Muscle of arm (tissue), 14 donors: ENCODE measurements around the gene CD109. TPM values are rescaled to one million over a fixed set of nuclear protein-coding genes. Genes with fewer than 3 reads are reported as not detected.
"Not testable (repeated sequence)": the region's sequence is repeated elsewhere in the genome, so short reads cannot be mapped to it uniquely, and the experiment has no call there.

ENCODE experiments used
- DNase-seq: peaks from one replicate; pipeline ENCODE4 v3.0.0-alpha.2; 2013
- long read RNA-seq, 11 donors: transcript quantifications; one replicate each; lab custom pipeline, GENCODE V29; 2026
- polyA plus RNA-seq, 12 donors: library from polyadenylated mRNA; unstranded; fragments of 120-200 nt; gene quantifications; one replicate each; pipeline ENCODE4 v1.2.1, GENCODE V29; 2013; ENCODE audit not compliant: insufficient read length in 12 of 12

CD109 gene
- 10 to 100 TPM in 11 of 12 donors, not detected in 1; 12.5 to 40.6 (median 19.6) TPM for polyA plus RNA-seq
- long read RNA-seq, donor 1 = 0 reads
- long read RNA-seq, donor 2 = 0 reads
- long read RNA-seq, donor 3, full-length matches to known transcripts = 1 of 1 reads
- long read RNA-seq, donor 3, partial matches to known transcripts = 0 of 1 reads
- long read RNA-seq, donor 3, other reads (novel, unspliced or antisense) = 0 of 1 reads
- long read RNA-seq, donor 4 = 0 reads
- long read RNA-seq, donor 5, full-length matches to known transcripts = 2 of 2 reads
- long read RNA-seq, donor 5, partial matches to known transcripts = 0 of 2 reads
- long read RNA-seq, donor 5, other reads (novel, unspliced or antisense) = 0 of 2 reads
- long read RNA-seq, donor 6 = 0 reads
- long read RNA-seq, donor 7 = 0 reads
- long read RNA-seq, donor 8, full-length matches to known transcripts = 2 of 2 reads
- long read RNA-seq, donor 8, partial matches to known transcripts = 0 of 2 reads
- long read RNA-seq, donor 8, other reads (novel, unspliced or antisense) = 0 of 2 reads
- long read RNA-seq, donor 9 = 0 reads
- long read RNA-seq, donor 10 = 0 reads
- long read RNA-seq, donor 11, full-length matches to known transcripts = 1 of 1 reads
- long read RNA-seq, donor 11, partial matches to known transcripts = 0 of 1 reads
- long read RNA-seq, donor 11, other reads (novel, unspliced or antisense) = 0 of 1 reads

DNA sequence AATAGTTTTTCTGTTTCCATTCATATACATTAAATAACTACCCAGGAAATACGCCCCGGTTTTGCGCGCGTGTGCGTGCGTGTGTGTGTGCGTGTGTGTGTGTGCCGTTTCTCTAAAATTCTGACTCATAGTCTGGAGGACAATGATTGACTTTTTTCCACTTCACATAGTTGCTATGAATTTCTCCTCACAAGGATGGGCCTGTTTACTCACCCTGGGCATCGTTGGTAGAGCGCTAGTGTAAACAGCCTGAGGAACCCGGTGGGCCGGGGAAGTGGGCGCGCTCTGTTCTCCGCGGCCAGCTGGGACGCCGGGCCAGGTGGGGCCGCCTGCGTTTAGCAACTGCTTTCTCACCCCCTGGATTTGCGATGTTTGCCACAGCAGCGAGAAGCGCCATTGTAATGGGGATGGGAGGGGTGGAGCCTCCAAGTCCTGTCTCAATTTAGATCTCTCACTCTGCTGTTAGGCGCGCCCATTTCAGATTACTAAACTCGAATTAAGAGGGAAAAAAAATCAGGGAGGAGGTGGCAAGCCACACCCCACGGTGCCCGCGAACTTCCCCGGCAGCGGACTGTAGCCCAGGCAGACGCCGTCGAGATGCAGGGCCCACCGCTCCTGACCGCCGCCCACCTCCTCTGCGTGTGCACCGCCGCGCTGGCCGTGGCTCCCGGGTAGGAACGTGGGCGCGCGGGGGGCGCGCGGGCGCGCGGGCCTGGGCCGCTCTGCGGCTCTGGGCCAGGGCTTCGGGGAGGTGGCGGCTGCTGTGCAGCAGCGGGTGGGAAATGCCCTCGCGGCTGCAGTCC lies at the start of gene CD109:
TSS of gene CD109 (plus strand) at position 585 of the 803 bp plus-strand sequence. CDS start at position 598, 13 bp downstream.
- DNase-seq = peak; percentile 83

GRCh38 chr6:73648166-73648565 lies 47.8 kb upstream of the CD109 start:
- no peak for DNase-seq

DNA sequence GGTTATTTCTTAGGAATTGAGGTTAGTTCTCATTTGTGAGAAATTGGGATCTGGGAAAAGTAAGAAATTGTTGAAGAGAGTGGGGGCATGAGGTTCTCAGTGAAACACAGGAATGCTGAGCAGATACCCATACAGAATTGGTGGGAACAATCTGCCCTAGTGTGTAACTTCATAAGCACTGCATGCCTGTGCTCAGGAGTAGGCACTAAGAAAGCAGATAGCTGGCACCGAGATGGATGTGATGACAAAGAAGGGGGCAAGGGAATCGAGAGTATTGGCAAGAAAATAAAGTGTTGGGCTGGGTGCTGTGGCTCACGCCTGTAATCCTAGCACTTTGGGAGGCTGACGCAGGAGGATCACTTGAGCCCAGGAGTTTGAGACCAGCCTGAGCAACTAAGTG lies 46.2 kb upstream of the CD109 start:
- DNase-seq = no peak

DNA sequence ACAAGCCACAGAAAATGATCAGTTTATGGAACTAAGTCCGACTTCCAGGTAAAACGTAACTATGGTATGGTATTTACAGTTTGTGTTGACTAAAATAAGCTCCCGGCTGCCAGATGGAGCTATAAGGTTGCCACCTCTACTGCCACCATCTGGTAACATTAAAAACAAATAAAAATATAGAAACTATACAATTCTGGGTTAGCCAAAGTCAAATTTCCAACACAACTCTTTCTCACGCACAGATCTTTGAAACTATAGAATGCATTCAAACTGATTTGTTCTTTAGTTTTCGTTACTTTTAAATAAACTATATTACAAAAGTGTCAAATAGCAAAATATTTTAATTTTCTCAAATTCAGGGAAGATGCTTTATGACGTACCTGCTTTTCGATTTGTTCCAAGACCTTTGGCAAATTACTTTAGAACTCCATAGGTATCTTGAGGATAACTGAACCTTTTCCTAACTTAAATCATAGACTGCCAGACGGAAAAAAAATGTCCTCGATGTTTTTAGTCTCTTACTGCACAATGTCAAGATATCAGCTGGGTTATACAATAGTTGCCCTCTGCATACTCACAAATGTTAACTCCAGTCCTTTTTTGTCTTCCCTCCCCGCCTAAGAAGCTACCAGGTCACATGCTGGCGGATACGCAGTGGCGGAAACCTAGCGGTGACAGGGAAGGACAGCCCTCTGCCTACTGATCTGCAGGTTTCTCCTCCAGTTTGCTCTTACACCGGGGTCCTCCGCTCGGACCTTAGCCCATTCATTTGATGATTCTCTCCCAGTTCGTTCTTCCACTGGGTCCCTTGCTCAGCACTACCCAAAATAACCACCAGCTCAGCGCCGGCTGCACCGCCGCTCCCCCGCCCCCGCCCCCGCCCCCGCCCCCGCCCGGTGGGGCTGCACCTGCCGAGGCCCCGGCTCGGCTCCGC lies 43.1 kb upstream of the CD109 start:
- DNase-seq = peak; percentile 57

GRCh38 chr6:73653571-73654424 lies 42.2 kb upstream of the CD109 start, which contains the start of gene SLC17A5:
Gene SLC17A5 (minus strand): TSS chr6:73653992. CDS start chr6:73653886, 106 bp downstream.
- DNase-seq = peak; percentile 93

GRCh38 chr6:73655341-73655917 lies 40.6 kb upstream of the CD109 start:
- no peak for DNase-seq

- DNase-seq = no peak
Observed at GRCh38 chr6:73656531-73657145, 39.4 kb upstream of the CD109 start.

- no peak for DNase-seq
Observed at GRCh38 chr6:73657201-73657600, 38.8 kb upstream of the CD109 start.

- no peak for DNase-seq
Observed at GRCh38 chr6:73664701-73665100, 31.3 kb upstream of the CD109 start.

GRCh38 chr6:73665686-73666319 lies 30.2 kb upstream of the CD109 start:
- no peak for DNase-seq

- no peak for DNase-seq
Observed at GRCh38 chr6:73666393-73666792, 29.6 kb upstream of the CD109 start.

GRCh38 chr6:73667798-73668197 lies 28.2 kb upstream of the CD109 start:
- no peak for DNase-seq

- DNase-seq = no peak
Observed at GRCh38 chr6:73669005-73669404, 27.0 kb upstream of the CD109 start.

DNA sequence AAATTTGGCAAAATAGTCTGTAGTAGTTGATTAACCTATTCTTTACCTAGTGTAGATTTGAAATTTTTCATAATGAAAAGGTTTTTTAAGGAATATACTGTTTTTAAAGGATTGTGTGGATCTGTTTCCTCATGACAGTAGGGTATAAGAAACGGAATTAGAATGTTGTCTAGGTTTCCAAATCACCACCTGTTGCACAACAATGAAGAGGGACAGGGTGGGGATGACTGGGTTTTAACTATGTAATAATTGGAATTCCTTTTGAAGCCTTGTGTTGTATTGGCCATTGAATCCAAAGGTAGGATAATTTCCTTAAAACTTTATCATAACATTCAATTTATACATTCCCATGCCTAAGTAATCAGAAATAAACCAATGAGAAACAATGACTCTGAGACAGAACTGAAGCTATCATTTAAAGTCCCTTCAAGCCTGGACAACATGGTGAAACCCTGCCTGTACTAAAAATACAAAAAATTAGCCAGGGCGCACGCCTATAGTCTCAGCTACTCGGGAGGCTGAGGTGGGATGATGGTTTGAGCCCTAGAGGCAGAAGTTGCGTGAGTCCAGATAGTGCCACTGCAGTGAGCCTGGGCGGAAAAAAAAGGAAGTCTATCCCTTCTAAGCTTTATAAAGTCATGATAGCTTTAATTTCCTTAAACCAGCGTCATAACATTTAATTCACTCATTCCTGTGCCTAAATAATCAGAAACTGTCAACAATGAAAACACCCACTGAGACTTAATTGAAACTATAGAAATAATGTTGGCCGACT lies 23.9 kb upstream of the CD109 start:
- DNase-seq = no peak

DNA sequence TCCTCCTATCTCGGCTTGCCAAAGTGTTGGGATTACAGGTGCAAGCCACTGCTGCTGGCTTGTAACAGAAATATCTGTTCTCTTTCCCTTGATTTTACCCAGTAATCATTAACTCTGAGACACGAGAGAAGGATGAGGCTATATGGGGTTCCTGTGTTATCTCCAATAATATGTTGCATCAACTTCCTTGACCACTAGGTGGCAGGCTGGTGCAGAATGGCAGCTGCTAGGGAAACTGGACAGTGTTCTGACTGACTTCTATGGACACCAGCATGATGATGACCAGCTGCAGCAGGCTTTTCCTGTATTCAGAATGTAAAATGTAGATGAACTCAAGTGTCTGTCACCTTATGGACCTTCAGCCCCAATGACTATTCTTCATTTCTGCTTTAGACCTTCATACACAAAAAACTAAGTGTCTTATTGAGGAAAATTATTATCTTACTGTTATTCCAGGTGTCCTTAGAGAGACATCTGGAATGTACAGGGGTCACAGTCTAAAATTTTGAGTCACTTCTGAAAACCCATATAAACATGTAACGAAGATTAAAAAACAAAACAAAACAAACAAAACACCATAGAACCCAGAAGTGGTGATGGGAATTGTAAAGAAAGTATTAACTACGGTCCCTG lies 20.4 kb upstream of the CD109 start:
- peak; percentile 83 for DNase-seq

GRCh38 chr6:73679009-73679408 lies 17.0 kb upstream of the CD109 start:
- DNase-seq = no peak

DNA sequence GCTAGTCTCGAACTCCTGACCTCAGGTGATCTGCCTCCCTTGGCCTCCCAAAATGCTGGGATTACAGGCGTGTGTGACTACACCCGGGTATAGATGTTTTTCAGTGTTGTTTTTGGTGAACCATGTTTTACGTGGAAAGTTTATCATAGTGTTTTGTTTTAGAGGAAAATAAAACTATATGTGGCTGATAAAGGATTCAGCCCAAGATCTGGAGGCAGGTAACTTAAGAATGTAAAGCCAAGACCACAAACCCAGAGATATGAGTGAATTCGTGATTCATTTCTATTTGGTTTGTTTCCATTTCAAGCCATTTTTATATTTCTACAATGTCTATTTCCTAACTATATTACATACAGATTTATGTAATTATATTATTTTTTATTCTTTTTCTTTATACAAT lies 16.2 kb upstream of the CD109 start:
- DNase-seq = not testable (repeated sequence)
